Esophagus squamous epithelium (tissue), 5 donors: ENCODE data around the gene DDX19B. TPM values are rescaled to one million over a fixed set of nuclear protein-coding genes. Genes with fewer than 3 reads are reported as not detected.

Experiments
- DNase-seq: peaks from one replicate; lab custom pipeline; 2025; lab: John Stamatoyannopoulos, UW
- H3K27ac ChIP-seq, 4 donors: fragments of 200-600 bp; sonication (generic); one replicate each; pipeline ENCODE4 v1.5.1; 2016 to 2019; ENCODE audit warnings: mild to moderate bottlenecking in 1 of 4
- H3K27me3 ChIP-seq, 4 donors: fragments of 200-600 bp; sonication (generic); 1 replicate in 3 of 4; 2 replicates in 1 of 4; pipeline versions ENCODE4 v1.5.1 to v1.6.0; 2017 to 2021; ENCODE audit warnings: antibody characterized with exemption in 1 of 4
- H3K36me3 ChIP-seq, 3 donors: fragments of 200-600 bp; sonication (generic); one replicate each; pipeline ENCODE4 v1.5.1; 2016 to 2019
- H3K4me1 ChIP-seq, 3 donors: fragments of 200-600 bp; sonication (generic); one replicate each; pipeline ENCODE4 v1.5.1; 2017 to 2019
- H3K4me3 ChIP-seq, 4 donors: fragments of 200-600 bp; sonication (generic); 1 replicate in 3 of 4; 2 replicates in 1 of 4; pipeline ENCODE4 v1.5.1; 2016 to 2019; ENCODE audit warnings: mild to moderate bottlenecking in 2 of 4, moderate library complexity in 1 of 4
- H3K9me3 ChIP-seq, 3 donors: fragments of 200-600 bp; sonication (generic); one replicate each; pipeline ENCODE4 v1.5.1; 2016 to 2019
- CTCF ChIP-seq, 6 experiments: fragments of 450-650 bp in 4 of 6; fragments of 200-600 bp in 2 of 6; sonication (generic) in 2 of 6; IDR thresholded peaks; one replicate each; pipeline ENCODE4 v1.5.1; 2016 to 2019; ENCODE audit warnings: antibody characterized with exemption in 6 of 6, mild to moderate bottlenecking in 4 of 6, moderate library complexity in 4 of 6
- POLR2A ChIP-seq, 4 donors: fragments of 450-650 bp; IDR thresholded peaks; one replicate each; pipeline ENCODE4 v1.6.1; 2017; ENCODE audit warnings: antibody characterized with exemption in 4 of 4, mild to moderate bottlenecking in 4 of 4, moderate library complexity in 3 of 4
- WGBS, 2 donors: methylation state at CpG; one replicate each; pipeline ENCODE4 v1.1.5; 2018; 5-methylcytosine and 5-hydroxymethylcytosine counted together
- intact Hi-C: fragments of 100-400 bp; cut with DNase I; formaldehyde crosslinking; loops from one replicate; pipeline ENCODE4 v1.15.0; 2022
- total RNA-seq, 4 donors: library from RNA; depleted of rRNA; stranded (reverse); fragments of >200 nt; gene quantifications; one replicate each; pipeline ENCODE4 v1.1.0, GENCODE V29; 2016
- donor health status: DM: yes; HTN: yes; CAD: no.

The DDX19B gene
- total RNA-seq, 4 donors from 2014 or later, result 15.5 to 35.3 (median 24.3) TPM

DNA sequence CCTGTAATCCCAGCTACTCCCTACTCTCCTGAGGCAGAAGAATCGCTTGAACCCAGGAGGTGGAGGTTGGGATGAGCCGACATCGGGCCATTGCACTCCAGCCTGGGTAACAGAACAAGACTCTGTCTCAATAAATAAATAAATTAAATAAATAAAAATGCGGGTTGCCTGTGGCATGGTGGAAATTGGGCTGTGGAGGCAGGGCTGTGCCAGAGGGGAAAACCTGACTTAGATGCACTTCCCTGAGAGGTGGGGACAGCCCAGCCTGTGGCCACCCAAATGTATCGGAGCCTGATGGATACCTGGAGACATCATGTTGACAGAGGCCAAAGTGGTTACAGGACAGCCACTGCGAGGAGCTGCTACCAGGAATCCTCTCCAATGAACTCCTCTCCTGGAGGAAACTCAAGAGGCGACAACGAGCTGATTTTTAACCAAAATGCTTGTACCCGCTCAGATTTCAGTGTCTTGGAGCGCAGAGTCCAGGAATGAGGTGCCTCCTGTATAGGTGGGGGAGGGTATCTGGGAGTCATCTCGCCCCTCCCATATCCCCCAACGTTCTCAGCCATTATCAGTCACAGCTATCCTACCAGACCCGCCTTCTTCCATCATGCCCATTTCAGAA lies 80.0 kb downstream of the DDX19B start:
- TF ChIP-seq POLR2A (IDR thresholded peaks at IDR 0.05) (no peak), CTCF (IDR thresholded peaks at IDR 0.05) (no peak)
- Histone ChIP-seq H3K27me3 (no peaks in the 10 kb centered on the region), H3K4me3 (no peak overlapping the region), H3K36me3 (peaks cover 0 to 39% (median 5%) of the 10 kb centered on the region in 3 donors), H3K4me1 (peaks cover 16 to 45% (median 25%) of the 10 kb centered on the region in 3 donors), H3K27ac (no peak overlapping the region), H3K9me3 (no peaks in the 10 kb centered on the region)
- intact Hi-C loops, result loop anchor here (10.0 kb wide), 1 partner anchor 76 kb away; the partner anchor contains the start of gene FCSK
- DNase-seq, result no peak
- 86 to 89% methylated on average over 11 to 13 of the region's 13 CpGs for WGBS, 2 donors

- 0% methylated on average over 1 to 4 of the region's 31 CpGs for WGBS, 2 donors
- TF ChIP-seq CTCF (IDR thresholded peaks at IDR 0.05) (no peak), POLR2A (IDR thresholded peaks at IDR 0.05) (no peak)
Measured at GRCh38 chr16:70380248-70380918, 81.4 kb downstream of the DDX19B start.

DNA sequence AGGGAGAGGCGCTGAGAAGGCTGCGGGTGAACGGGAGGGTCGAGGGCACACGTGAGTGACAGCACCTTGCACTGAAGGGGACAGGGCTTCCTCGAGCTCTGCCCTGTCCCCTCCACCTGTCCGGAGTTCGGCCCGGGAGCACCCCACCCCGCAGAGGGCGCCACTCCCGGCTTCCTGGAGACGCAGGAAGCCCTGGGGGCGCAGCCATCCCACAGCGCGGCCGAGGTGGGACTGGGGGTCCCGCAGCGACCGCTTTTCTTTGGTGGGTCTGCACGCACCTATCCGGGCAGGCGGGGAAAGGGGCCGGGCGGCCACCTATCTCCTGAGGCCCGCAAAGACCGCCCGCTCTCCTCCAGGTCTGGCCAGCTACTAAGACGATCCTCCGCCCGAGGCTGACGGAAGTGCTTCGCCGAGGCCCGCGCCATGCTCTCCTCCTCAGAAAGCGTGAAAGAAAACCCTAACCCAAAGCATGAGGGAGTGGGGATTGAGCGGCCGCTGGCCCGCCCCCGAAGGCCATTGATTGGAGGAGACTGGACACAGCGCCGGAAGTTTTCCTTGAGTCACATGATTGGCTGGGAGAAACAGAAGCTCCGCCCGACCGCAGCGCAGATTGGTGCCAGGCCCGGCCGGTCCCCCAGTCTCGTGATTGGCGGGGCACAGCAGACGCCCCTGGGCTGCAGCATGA lies 82.1 kb downstream of the DDX19B start:
- DNase-seq, result peak; percentile 82
- TF ChIP-seq CTCF (IDR thresholded peaks at IDR 0.05) (peak in 3 of 6 experiments; percentile 12 to 24 (median 19)), POLR2A (IDR thresholded peaks at IDR 0.05) (peak in 3 of 4 donors; percentile 46 to 81 (median 51))
- H3K4me3 ChIP-seq, result peak overlapping the region; percentile 56 to 78 (median 70)
- peaks cover 0 to 25% (median 3%) of the 10 kb centered on the region in 3 donors for H3K36me3 ChIP-seq
- WGBS, 2 donors, result 0% methylated on average over 4 to 5 of the region's 52 CpGs
- no peaks in the 10 kb centered on the region for H3K9me3 ChIP-seq
- H3K4me1 ChIP-seq, result peaks cover 16 to 32% (median 16%) of the 10 kb centered on the region in 3 donors
- intact Hi-C loops, result no loop called here
- no peaks in the 10 kb centered on the region for H3K27me3 ChIP-seq
- H3K27ac ChIP-seq, result peak overlapping the region; percentile 83 to 92 (median 88)

More at GRCh38 chr16:70380248-70380918, 81.4 kb downstream of the DDX19B start:
- peak overlapping the region; percentile 83 to 92 (median 88) for H3K27ac ChIP-seq
- H3K4me1 ChIP-seq, result peaks cover 16 to 33% (median 16%) of the 10 kb centered on the region in 3 donors
- no peak for DNase-seq
- no peaks in the 10 kb centered on the region for H3K9me3 ChIP-seq
- H3K36me3 ChIP-seq, result peaks cover 0 to 32% (median 5%) of the 10 kb centered on the region in 3 donors
- peak overlapping the region; percentile 56 to 78 (median 70) for H3K4me3 ChIP-seq
- intact Hi-C loops, result no loop called here
- H3K27me3 ChIP-seq, result no peaks in the 10 kb centered on the region

DNA sequence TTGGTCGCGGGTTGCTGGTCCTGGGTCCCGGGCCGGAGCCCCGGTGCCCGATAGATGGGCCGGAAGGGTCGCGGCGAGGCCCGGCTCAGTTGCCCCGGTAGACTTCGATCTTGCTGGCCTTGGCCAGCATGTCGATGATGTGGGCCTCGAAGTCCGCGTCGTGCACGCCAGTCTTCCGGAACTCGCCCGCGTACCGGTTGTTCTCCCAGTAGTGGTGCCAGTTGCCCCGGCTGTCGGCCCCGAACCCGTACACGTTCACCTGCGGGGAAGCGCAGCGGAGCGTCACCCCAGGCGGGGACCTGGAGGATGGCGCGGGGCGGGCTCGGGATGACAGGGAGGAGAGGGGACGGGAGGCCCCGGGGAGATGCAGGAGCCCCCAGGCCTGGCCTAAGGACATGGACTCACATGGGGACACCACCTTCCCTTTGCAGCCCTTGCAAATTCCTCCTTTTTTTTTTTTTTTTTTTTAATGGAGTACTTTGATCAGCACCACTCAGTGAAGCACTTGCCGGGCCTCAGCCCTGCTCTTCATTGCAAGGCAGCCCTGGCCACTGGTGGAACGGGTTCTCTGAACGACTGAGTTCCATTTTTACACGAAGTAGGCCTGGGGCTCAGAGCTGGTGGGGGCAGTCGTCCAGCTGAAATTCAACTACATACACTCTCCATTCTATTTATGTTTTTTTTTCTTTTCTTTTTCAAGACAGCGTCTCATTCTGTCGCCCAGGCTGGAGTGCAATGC lies 82.8 kb downstream of the DDX19B start:
- H3K36me3 ChIP-seq, result peaks cover 0 to 18% (median 0%) of the 10 kb centered on the region in 3 donors
- H3K4me1 ChIP-seq, result peaks cover 16 to 32% (median 16%) of the 10 kb centered on the region in 3 donors
- no peak for TF ChIP-seq POLR2A (IDR thresholded peaks at IDR 0.05)
- no peak for TF ChIP-seq CTCF (IDR thresholded peaks at IDR 0.05)
- H3K9me3 ChIP-seq, result no peaks in the 10 kb centered on the region
- intact Hi-C loops, result no loop called here
- H3K4me3 ChIP-seq, result peak overlapping the region; percentile 56 to 78 (median 70)
- DNase-seq, result no peak
- WGBS, 2 donors, result 19 to 30% methylated on average over 14 to 25 of the region's 47 CpGs
- no peaks in the 10 kb centered on the region for H3K27me3 ChIP-seq
- H3K27ac ChIP-seq, result peak overlapping the region; percentile 83 to 92 (median 88)
